SKM-1 (cell line): ENCODE measurements around the gene RNF182.
"Not testable (repeated sequence)": the region's sequence is repeated elsewhere in the genome, so short reads cannot be mapped to it uniquely, and the experiment has no call there.

Source experiments
- DNase-seq: peaks from one replicate; lab custom pipeline; 2025; ENCODE audit not compliant: unreplicated experiment; lab: John Stamatoyannopoulos, UW

Gene RNF182

GRCh38 chr6:13953061-13953705, 28.4 kb downstream of the RNF182 start:
- DNase-seq: no peak

GRCh38 chr6:13965582-13966127, 40.9 kb downstream of the RNF182 start:
- DNase-seq: no peak

- no peak for DNase-seq
These were observed 46.6 kb downstream of the RNF182 start for GRCh38 chr6:13971303-13971702.

- DNase-seq: not testable (repeated sequence)
These were observed 47.9 kb downstream of the RNF182 start for GRCh38 chr6:13972602-13973001.

- DNase-seq: not testable (repeated sequence)
These were observed 48.7 kb downstream of the RNF182 start for GRCh38 chr6:13973422-13973821.

GRCh38 chr6:13978102-13978640, 53.4 kb downstream of the RNF182 start:
- no peak for DNase-seq

GRCh38 chr6:13978787-13979186, 54.0 kb downstream of the RNF182 start:
- no peak for DNase-seq

GRCh38 chr6:13979284-13980171, 54.8 kb downstream of the RNF182 start:
- DNase-seq: no peak

GRCh38 chr6:13980534-13980933, 55.8 kb downstream of the RNF182 start:
- no peak for DNase-seq

GRCh38 chr6:13985663-13986325, 61.0 kb downstream of the RNF182 start:
- DNase-seq: peak; percentile 7

- DNase-seq: no peak
These were observed 62.1 kb downstream of the RNF182 start for GRCh38 chr6:13986700-13987399.

GRCh38 chr6:13987400-13987865, 62.7 kb downstream of the RNF182 start:
- no peak for DNase-seq

GRCh38 chr6:13988049-13988738, 63.4 kb downstream of the RNF182 start:
- no peak for DNase-seq

- no peak for DNase-seq
These were observed 64.2 kb downstream of the RNF182 start for GRCh38 chr6:13988908-13989307.

GRCh38 chr6:13989496-13990144, 64.9 kb downstream of the RNF182 start:
- DNase-seq: no peak

GRCh38 chr6:13990796-13991195, 66.0 kb downstream of the RNF182 start:
- DNase-seq: no peak

- no peak for DNase-seq
These were observed 66.6 kb downstream of the RNF182 start for GRCh38 chr6:13991393-13991792.

GRCh38 chr6:13992417-13993055, 67.8 kb downstream of the RNF182 start:
- DNase-seq: no peak

GRCh38 chr6:13993416-13993815, 68.7 kb downstream of the RNF182 start:
- no peak for DNase-seq
